K562 (cell line): ENCODE measurements around the gene PRKAG2. TPM values are rescaled to one million over a fixed set of nuclear protein-coding genes. Genes with fewer than 3 reads are reported as not detected.

ENCODE experiments used
- ATAC-seq: fragments of 200-7000 bp; cut with Tn5 transposase; 3 replicates; pipeline ENCODE4 v1.9.1; 2020; ENCODE audit warnings: moderate library complexity
- BruUV-seq: library from RNA; stranded (reverse); fragments of 400-500 nt; replicated peaks from 2 replicates; lab custom pipeline; 2021; lab: Mats Ljungman, UMichigan
- CTCF ChIA-PET: fragments of 300-600 bp; formaldehyde crosslinking; extraction: SDS; loops from one replicate; lab custom pipeline; 2021; ENCODE audit warnings: low intra/inter-chr PET ratio; lab: Yijun Ruan, JAX
- POLR2A ChIA-PET: fragments of 300-600, 350-650 bp; sonication (Branson Sonifier 250); formaldehyde crosslinking; extraction: SDS; loops from one replicate; lab custom pipeline; 2021; ENCODE audit warnings: antibody characterized with exemption, inconsistent platforms; lab: Yijun Ruan, JAX
- DNase-seq, 4 experiments: peaks; one replicate each; pipeline versions ENCODE4 v3.0.0 to v3.0.0-alpha.2; 2011 to 2018; ENCODE audit warnings: low spot score in 3 of 4, mixed read lengths in 3 of 4; ENCODE audit errors: extremely low read depth in 1 of 4
- FAIRE-seq: peaks from 2 replicates; lab custom pipeline; 2011; peaks lifted over from hg19 to GRCh38; lab: Jason Lieb, UNC
- H2AFZ ChIP-seq: 2 replicates; pipeline ENCODE4 v1.6.0; 2011; ENCODE audit warnings: low read depth, low read length, control low read depth, inconsistent platforms
- H3K27ac ChIP-seq: fragments of 200-600 bp; 3 replicates; pipeline ENCODE4 v1.8.0; 2011; ENCODE audit warnings: low read depth, mild to moderate bottlenecking, control low read depth, inconsistent platforms, low read length, moderate library complexity, mixed read lengths; ENCODE audit errors: extremely low read depth
- H3K27me3 ChIP-seq, 2 experiments: fragments of 300-600 bp in 1 of 2; 2 replicates in 1 of 2; 3 replicates in 1 of 2; pipeline versions ENCODE4 v1.6.0 to v1.8.0; 2011; ENCODE audit warnings: inconsistent platforms in 2 of 2, low read length in 2 of 2, mild to moderate bottlenecking in 1 of 2, mixed read lengths in 1 of 2, moderate library complexity in 1 of 2; ENCODE audit not compliant: control insufficient read depth in 2 of 2, insufficient read depth in 2 of 2
- H3K36me3 ChIP-seq: fragments of 300-600 bp; 3 replicates; pipeline ENCODE4 v1.8.0; 2011; ENCODE audit warnings: mild to moderate bottlenecking, low read length, inconsistent platforms; ENCODE audit not compliant: control insufficient read depth, insufficient read depth
- H3K4me1 ChIP-seq, 2 experiments: fragments of 200-600 bp in 1 of 2; replicated peaks in 1 of 2; 2 replicates in 1 of 2; 3 replicates in 1 of 2; pipeline versions ENCODE4 v1.5.1 to v1.8.0; 2011; ENCODE audit warnings: inconsistent platforms in 2 of 2, low read length in 2 of 2, mild to moderate bottlenecking in 1 of 2, mixed read lengths in 1 of 2, moderate library complexity in 1 of 2; ENCODE audit not compliant: control insufficient read depth in 2 of 2, insufficient read depth in 2 of 2
- H3K4me2 ChIP-seq: 2 replicates; pipeline ENCODE4 v1.6.1; 2011; ENCODE audit warnings: low read length, control low read depth, inconsistent platforms, mixed read lengths; ENCODE audit not compliant: insufficient read depth
- H3K4me3 ChIP-seq: fragments of 200-600 bp; sonication (generic), shearing (Covaris generic); 2 replicates; pipeline ENCODE4 v1.5.1; 2016; ENCODE audit warnings: control low read depth, inconsistent platforms
- H3K79me2 ChIP-seq: fragments of 200-600 bp; 3 replicates; pipeline ENCODE4 v1.8.0; 2011; ENCODE audit warnings: low read length, inconsistent platforms; ENCODE audit not compliant: control insufficient read depth, insufficient read depth
- H3K9ac ChIP-seq, 2 experiments: 2 replicates each; pipeline versions ENCODE4 v1.6.0 to v1.6.1; 2011; ENCODE audit warnings: low read depth in 2 of 2, low read length in 2 of 2, control low read depth in 1 of 2, inconsistent platforms in 1 of 2, mild to moderate bottlenecking in 1 of 2, mixed read lengths in 1 of 2; ENCODE audit not compliant: insufficient read depth in 1 of 2
- H3K9me1 ChIP-seq: one replicate; pipeline ENCODE4 v1.6.0; 2011; ENCODE audit warnings: inconsistent platforms, mild to moderate bottlenecking, low read length, moderate library complexity; ENCODE audit not compliant: control insufficient read depth, insufficient read depth
- H3K9me3 ChIP-seq: replicated peaks from 2 replicates; pipeline ENCODE4 v1.5.1; 2011; ENCODE audit warnings: low read depth, low read length, inconsistent platforms; ENCODE audit not compliant: control insufficient read depth, insufficient read depth
- H4K20me1 ChIP-seq: replicated peaks from 2 replicates; pipeline ENCODE4 v1.6.1; 2011; ENCODE audit warnings: low read length, inconsistent platforms, mixed read lengths; ENCODE audit not compliant: control insufficient read depth, insufficient read depth
- L3MBTL2 ChIP-seq: fragments of 450-650 bp; IDR thresholded peaks from 2 replicates; pipeline ENCODE4 v1.6.1; 2016; ENCODE audit warnings: mild to moderate bottlenecking, moderate library complexity
- PRMT5 ChIP-seq: sonication (generic); formaldehyde crosslinking; IDR thresholded peaks from 2 replicates; pipeline ENCODE4 v1.5.0; 2020; ENCODE audit warnings: missing genetic modification reagents
- SFPQ ChIP-seq: fragments of 200-400 bp; formaldehyde crosslinking; IDR thresholded peaks from 2 replicates; pipeline ENCODE4 v1.6.1; 2017; ENCODE audit warnings: mild to moderate bottlenecking, low read depth, low read length, moderate library complexity
- SP2 ChIP-seq: IDR thresholded peaks from 2 replicates; pipeline ENCODE4 v1.6.1; 2011; ENCODE audit warnings: mild to moderate bottlenecking, low read depth, low read length, moderate library complexity; ENCODE audit not compliant: poor library complexity, severe bottlenecking; ENCODE audit errors: extremely low read depth
- ZBTB1 ChIP-seq: sonication (generic); formaldehyde crosslinking; IDR thresholded peaks from 2 replicates; pipeline ENCODE4 v1.8.1; 2023; ENCODE audit warnings: missing genetic modification reagents, low read depth, mild to moderate bottlenecking, borderline replicate concordance
- ZNF668 ChIP-seq: fragments of 250-450 bp; sonication (Bioruptor Pico); IDR thresholded peaks from 2 replicates; pipeline ENCODE4 v1.8.0; 2022; ENCODE audit warnings: mild to moderate bottlenecking, inconsistent platforms
- ZZZ3 ChIP-seq: fragments of 450-650 bp; IDR thresholded peaks from 2 replicates; pipeline ENCODE4 v1.6.1; 2016; ENCODE audit warnings: antibody characterized with exemption, mild to moderate bottlenecking, moderate library complexity
- WGBS: fragments of 100-300 bp; shearing (Covaris generic); methylation state at CpG from one replicate; pipeline ENCODE4 v1.1.6; 2016; ENCODE audit warnings: low coverage, mixed read lengths; ENCODE audit not compliant: insufficient coverage; ENCODE audit errors: missing lambda C conversion rate; 5-methylcytosine and 5-hydroxymethylcytosine counted together
- in situ Hi-C: fragments of 300-500 bp; cut with MboI; formaldehyde crosslinking; loops from 4 replicates; pipeline ENCODE4 v1.15.0; 2018; ENCODE audit warnings: inconsistent platforms, mixed read lengths
- intact Hi-C: fragments of 100-400 bp; cut with micrococcal nuclease; formaldehyde crosslinking; loops from 2 replicates; pipeline ENCODE4 v1.14.2; 2022
- polyA plus RNA-seq, 8 experiments: library from polyadenylated mRNA; depleted of rRNA in 4 of 8; stranded (reverse) in 5 of 8; unstranded in 3 of 8; fragments of >200 nt; fragmentation: Nextera tagmentation in 2 of 8; fragmentation: Illumina TruSeq in 1 of 8; extraction: Ambion mirVana in 2 of 8; extraction: Trizol in 1 of 8; gene quantifications; 2 replicates each; pipeline versions ENCODE4 v1.2.1 to v1.2.3, GENCODE V29; 2011 to 2014; ENCODE audit warnings: inconsistent platforms in 1 of 8, missing spikeins in 1 of 8
- total RNA-seq, 7 experiments: library from RNA; depleted of rRNA in 6 of 7; stranded (reverse); fragments of >200 nt in 6 of 7; fragmentation: Illumina TruSeq in 2 of 7; extraction: Trizol in 2 of 7; gene quantifications; 2 replicates each; pipeline versions ENCODE4 v1.2.1 to v1.2.3, GENCODE V29; 2011 to 2021; ENCODE audit warnings: low replicate concordance in 1 of 7

Gene PRKAG2
- total and polyA plus RNA-seq, 9 of the 15 experiments (the other 6 are each of a cell fraction or from before 2014, with no cell fraction given) = 0.99 to 5.6 (median 3.3) TPM

GRCh38 chr7:151625606-151626005 lies 251.3 kb downstream of the PRKAG2 start:
- H3K4me2 ChIP-seq = no peak overlapping the region
- H4K20me1 ChIP-seq = peaks cover 16% of the 10 kb centered on the region
- no peaks in the 10 kb centered on the region for H3K9me3 ChIP-seq
- in situ Hi-C loops (no loop called here), intact Hi-C loops (loop anchor here (2.0 kb wide), 1 partner anchor 79 kb away; no protein-coding TSS in a partner anchor)
- no peak overlapping the region for H3K27ac ChIP-seq
- FAIRE-seq = no peak
- H3K36me3 ChIP-seq = no peaks in the 10 kb centered on the region
- H3K4me1 ChIP-seq = no peaks in the 10 kb centered on the region
- ChIA-PET POLR2A (interaction anchor here (0.6 to 2.0 kb wide), 4 partner anchors 10 to 755 kb away, joined by 3 to 9 read pairs (median 3); no protein-coding TSS in a partner anchor), CTCF (no interaction called here)
- H3K79me2 ChIP-seq = no peaks in the 10 kb centered on the region
- 5% methylated on average over 9 of the region's 9 CpGs for WGBS
- BruUV-seq = no TSS peak
- no peak overlapping the region for H3K9ac ChIP-seq
- H3K27me3 ChIP-seq = peaks cover 55 to 80% of the 10 kb centered on the region in 2 experiments
- peak; percentile 15; the same call in 1 of the 3 replicates for ATAC-seq
- no peak overlapping the region for H2AFZ ChIP-seq
- no peak overlapping the region for H3K4me3 ChIP-seq
- no peak for TF ChIP-seq SFPQ
- TF ChIP-seq PRMT5 (CRISPR knock-in tag) = no peak
- TF ChIP-seq ZNF668 (CRISPR knock-in tag) = no peak
- TF ChIP-seq SP2 = no peak
- TF ChIP-seq ZBTB1 (CRISPR knock-in tag) = no peak
- TF ChIP-seq ZZZ3 = no peak
- TF ChIP-seq L3MBTL2 = no peak
- DNase-seq = no peak
- H3K9me1 ChIP-seq = no peaks in the 10 kb centered on the region
